HL-60 (cell line): ENCODE measurements around the gene ATP8A2.

Experiments used
- DNase-seq, 2 experiments: peaks; one replicate each; pipeline ENCODE4 v3.0.0-alpha.2; 2010 to 2020; ENCODE audit warnings: low read depth in 1 of 2, low spot score in 1 of 2
- H3K27ac ChIP-seq: fragments of 250-450 bp; sonication (Bioruptor Pico); replicated peaks from 2 replicates; pipeline ENCODE4 v1.5.1; 2020; ENCODE audit warnings: mild to moderate bottlenecking, moderate library complexity
- H3K27me3 ChIP-seq: fragments of 250-450 bp; sonication (Bioruptor Pico); 2 replicates; pipeline ENCODE4 v1.5.1; 2021; ENCODE audit warnings: mild to moderate bottlenecking, moderate library complexity; ENCODE audit not compliant: insufficient read depth, poor library complexity, severe bottlenecking
- H3K4me3 ChIP-seq: replicated peaks from 2 replicates; pipeline ENCODE4 v1.5.1; 2011; ENCODE audit warnings: mild to moderate bottlenecking, control low read depth, low read length; ENCODE audit not compliant: insufficient read depth
- GABPA ChIP-seq: IDR thresholded peaks from 2 replicates; pipeline ENCODE4 v1.6.1; 2012; ENCODE audit warnings: low read depth
- POLR2AphosphoS5 ChIP-seq: IDR thresholded peaks from 2 replicates; pipeline ENCODE4 v1.6.1; 2012; ENCODE audit warnings: low read depth
- SPI1 ChIP-seq: IDR thresholded peaks from 2 replicates; pipeline ENCODE4 v1.6.1; 2012; ENCODE audit warnings: low read depth, mild to moderate bottlenecking, borderline replicate concordance
- TF ChIP-seq, protein P1 (sequence below): IDR thresholded peaks from one replicate; pipeline ENCODE4 v1.5.1; 2011; ENCODE audit warnings: low read length, control low read depth, inconsistent platforms; ENCODE audit not compliant: insufficient read depth
- TF ChIP-seq, protein P2 (sequence below): IDR thresholded peaks from 2 replicates; pipeline ENCODE4 v1.6.1; 2012; ENCODE audit warnings: low read depth; ENCODE audit not compliant: insufficient replicate concordance

The ATP8A2 gene

DNA sequence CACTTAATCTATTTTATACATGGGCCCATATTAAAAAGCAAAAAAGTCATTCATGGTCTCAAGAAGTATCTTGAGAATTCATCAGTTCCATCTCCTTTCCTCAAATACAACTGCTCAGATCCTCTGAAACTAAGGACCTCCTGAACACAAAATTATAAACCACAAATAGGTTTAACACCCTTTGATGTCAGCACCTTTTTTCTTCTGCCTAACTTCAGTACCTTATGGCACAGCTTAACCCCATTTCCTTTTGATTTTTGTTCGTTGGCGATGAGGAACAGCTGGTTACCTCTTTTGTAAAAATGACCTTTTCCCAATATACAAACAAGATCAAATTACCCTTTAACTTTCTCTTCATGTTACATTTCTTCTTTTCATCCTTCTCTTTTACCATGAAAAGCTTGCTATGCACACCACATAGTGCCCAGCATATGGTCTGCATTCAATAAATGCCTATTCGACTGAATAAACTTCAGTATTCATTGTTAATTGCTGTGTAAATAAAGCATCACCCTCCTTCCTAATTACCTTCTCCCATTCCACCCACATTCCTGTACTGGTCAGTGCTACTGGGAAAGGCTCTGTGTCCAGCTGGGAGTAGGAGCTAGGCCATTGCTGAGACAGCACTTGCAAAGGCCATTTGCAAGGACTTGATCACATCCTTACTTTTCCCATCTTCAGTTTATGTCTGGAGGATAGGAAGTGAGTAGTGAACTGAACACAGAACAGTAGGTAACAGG is 362.1 kb downstream of the ATP8A2 start:
- Histone ChIP-seq H3K27me3 (peaks cover 2% of the 10 kb centered on the region), H3K4me3 (no peak overlapping the region), H3K27ac (no peak overlapping the region)
- TF ChIP-seq SPI1 = no peak
- no peak for TF ChIP-seq GABPA
- DNase-seq = no peak

DNA sequence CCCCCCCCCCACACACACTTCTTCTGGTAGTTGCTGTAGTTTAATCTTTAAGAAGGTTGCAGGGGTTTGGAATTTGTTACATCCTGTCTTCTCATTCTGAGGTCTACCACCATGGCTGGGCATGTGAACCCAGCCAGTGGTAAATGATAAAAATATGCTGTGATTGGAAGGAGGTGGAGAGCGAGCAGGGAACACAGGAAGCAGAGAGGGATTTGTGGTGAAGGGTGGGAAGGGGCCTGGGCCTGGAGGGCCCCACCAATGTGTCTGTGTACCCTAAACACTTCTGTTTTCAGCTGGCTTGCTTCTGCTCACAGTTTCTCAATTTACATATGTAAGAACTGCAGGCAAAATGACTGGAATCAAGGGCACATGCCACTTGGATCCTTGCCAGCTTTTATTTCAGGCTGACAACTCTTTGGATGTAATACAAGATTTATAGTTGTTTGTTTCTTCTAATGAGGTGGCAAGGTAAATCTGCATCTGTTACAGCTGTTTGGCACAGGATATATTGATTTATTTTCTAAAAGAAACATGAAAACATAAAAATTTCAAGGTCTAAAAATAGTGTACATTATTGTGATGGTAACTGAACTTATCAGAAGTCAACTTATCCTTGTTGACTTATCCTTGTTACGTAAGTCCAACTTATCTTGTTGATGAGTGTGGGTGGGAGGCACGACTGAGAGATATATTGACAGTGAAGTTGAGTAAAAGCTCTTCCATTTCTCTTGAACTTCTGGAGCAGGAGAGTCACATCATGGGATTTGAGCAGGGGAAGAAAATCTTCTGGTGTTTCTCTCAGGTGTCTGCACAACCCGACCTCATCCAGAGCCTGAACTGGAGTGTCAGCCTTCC is 366.8 kb downstream of the ATP8A2 start:
- DNase-seq = no peak
- H3K27ac ChIP-seq = no peak overlapping the region
- no peak overlapping the region for H3K4me3 ChIP-seq
- H3K27me3 ChIP-seq = no peaks in the 10 kb centered on the region
- TF ChIP-seq, protein P1, sequence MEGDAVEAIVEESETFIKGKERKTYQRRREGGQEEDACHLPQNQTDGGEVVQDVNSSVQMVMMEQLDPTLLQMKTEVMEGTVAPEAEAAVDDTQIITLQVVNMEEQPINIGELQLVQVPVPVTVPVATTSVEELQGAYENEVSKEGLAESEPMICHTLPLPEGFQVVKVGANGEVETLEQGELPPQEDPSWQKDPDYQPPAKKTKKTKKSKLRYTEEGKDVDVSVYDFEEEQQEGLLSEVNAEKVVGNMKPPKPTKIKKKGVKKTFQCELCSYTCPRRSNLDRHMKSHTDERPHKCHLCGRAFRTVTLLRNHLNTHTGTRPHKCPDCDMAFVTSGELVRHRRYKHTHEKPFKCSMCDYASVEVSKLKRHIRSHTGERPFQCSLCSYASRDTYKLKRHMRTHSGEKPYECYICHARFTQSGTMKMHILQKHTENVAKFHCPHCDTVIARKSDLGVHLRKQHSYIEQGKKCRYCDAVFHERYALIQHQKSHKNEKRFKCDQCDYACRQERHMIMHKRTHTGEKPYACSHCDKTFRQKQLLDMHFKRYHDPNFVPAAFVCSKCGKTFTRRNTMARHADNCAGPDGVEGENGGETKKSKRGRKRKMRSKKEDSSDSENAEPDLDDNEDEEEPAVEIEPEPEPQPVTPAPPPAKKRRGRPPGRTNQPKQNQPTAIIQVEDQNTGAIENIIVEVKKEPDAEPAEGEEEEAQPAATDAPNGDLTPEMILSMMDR = no peak
- TF ChIP-seq GABPA (no peak), POLR2AphosphoS5 (no peak), SPI1 (no peak)
- TF ChIP-seq, protein P2, sequence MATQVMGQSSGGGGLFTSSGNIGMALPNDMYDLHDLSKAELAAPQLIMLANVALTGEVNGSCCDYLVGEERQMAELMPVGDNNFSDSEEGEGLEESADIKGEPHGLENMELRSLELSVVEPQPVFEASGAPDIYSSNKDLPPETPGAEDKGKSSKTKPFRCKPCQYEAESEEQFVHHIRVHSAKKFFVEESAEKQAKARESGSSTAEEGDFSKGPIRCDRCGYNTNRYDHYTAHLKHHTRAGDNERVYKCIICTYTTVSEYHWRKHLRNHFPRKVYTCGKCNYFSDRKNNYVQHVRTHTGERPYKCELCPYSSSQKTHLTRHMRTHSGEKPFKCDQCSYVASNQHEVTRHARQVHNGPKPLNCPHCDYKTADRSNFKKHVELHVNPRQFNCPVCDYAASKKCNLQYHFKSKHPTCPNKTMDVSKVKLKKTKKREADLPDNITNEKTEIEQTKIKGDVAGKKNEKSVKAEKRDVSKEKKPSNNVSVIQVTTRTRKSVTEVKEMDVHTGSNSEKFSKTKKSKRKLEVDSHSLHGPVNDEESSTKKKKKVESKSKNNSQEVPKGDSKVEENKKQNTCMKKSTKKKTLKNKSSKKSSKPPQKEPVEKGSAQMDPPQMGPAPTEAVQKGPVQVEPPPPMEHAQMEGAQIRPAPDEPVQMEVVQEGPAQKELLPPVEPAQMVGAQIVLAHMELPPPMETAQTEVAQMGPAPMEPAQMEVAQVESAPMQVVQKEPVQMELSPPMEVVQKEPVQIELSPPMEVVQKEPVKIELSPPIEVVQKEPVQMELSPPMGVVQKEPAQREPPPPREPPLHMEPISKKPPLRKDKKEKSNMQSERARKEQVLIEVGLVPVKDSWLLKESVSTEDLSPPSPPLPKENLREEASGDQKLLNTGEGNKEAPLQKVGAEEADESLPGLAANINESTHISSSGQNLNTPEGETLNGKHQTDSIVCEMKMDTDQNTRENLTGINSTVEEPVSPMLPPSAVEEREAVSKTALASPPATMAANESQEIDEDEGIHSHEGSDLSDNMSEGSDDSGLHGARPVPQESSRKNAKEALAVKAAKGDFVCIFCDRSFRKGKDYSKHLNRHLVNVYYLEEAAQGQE = no peak

DNA sequence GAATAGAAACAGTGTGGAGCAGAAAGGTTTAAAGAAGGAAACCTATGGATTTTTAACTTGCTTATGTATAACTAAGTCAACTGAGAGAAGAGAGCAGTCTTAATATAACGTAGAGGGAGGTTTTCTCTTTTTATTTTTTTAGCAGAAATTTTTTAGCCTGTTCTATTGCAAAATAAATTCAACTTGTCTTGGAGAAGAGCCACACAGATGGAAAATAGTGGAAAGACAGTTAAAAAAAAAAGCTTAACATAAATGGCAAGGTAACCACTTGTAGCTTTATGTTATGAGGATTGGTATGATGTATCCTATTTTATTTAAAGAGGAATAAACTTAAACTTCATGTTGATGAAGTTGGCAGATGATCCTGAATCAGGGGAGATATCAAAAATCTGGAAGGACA is 367.6 kb downstream of the ATP8A2 start:
- Histone ChIP-seq H3K27ac (no peak overlapping the region), H3K4me3 (no peak overlapping the region), H3K27me3 (no peaks in the 10 kb centered on the region)
- no peak for DNase-seq
- TF ChIP-seq, protein P1 = no peak
- TF ChIP-seq GABPA (no peak), POLR2AphosphoS5 (no peak), SPI1 (no peak)
- TF ChIP-seq, protein P2 = no peak

DNA sequence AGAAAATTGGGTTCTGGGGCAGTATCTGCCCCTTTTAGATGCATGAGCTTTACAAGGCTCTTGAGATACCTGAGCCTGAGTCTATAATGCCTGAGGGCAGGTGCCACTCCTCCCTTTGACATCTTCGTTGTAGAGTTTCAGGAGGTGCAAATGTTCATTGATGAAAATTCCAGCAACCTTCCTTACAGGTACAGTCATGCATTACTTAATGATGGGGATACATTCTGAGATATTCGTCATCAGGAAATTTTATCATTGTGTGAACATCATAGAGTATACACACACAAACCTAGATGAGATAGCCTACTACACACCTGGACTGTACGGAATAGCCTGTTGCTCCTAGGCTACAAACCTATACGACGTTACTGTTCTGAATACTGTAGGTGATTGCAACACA is 370.0 kb downstream of the ATP8A2 start:
- Histone ChIP-seq H3K27me3 (no peaks in the 10 kb centered on the region), H3K27ac (no peak overlapping the region), H3K4me3 (no peak overlapping the region)
- TF ChIP-seq, protein P2 = no peak
- TF ChIP-seq GABPA (no peak), SPI1 (no peak), POLR2AphosphoS5 (no peak)
- TF ChIP-seq, protein P1 = no peak
- no peak for DNase-seq
